Progenitor cell of endocrine pancreas (in vitro differentiated cells): ENCODE measurements around the gene SIAH3. TPM values are rescaled to one million over a fixed set of nuclear protein-coding genes. Genes with fewer than 3 reads are reported as not detected.

ENCODE experiments used
- DNase-seq: peaks from one replicate; pipeline ENCODE4 v3.0.0; 2021; ENCODE audit warnings: low spot score; ENCODE audit not compliant: unreplicated experiment
- H3K27ac Mint-ChIP-seq: 2 replicates; pipeline ENCODE4 v1.8.0; 2021; ENCODE audit warnings: mild to moderate bottlenecking, moderate library complexity, mixed read lengths
- H3K27me3 Mint-ChIP-seq: 2 replicates; pipeline ENCODE4 v1.8.0; 2021; ENCODE audit warnings: mixed read lengths
- H3K36me3 Mint-ChIP-seq: 2 replicates; pipeline ENCODE4 v1.8.0; 2022; ENCODE audit warnings: mixed read lengths; ENCODE audit not compliant: insufficient read depth
- H3K4me1 Mint-ChIP-seq: 2 replicates; pipeline ENCODE4 v1.8.0; 2021; ENCODE audit warnings: low read depth, mixed read lengths
- H3K4me3 Mint-ChIP-seq: 2 replicates; pipeline ENCODE4 v1.8.0; 2021; ENCODE audit warnings: low read depth, mild to moderate bottlenecking, moderate library complexity, mixed read lengths
- H3K9me3 Mint-ChIP-seq: 2 replicates; pipeline ENCODE4 v1.8.0; 2021; ENCODE audit warnings: low read depth, mixed read lengths
- CTCF ChIP-seq: fragments of 200-600 bp; sonication (generic); IDR thresholded peaks from one replicate; pipeline ENCODE4 v1.5.0; 2021; ENCODE audit warnings: antibody characterized with exemption, mild to moderate bottlenecking; ENCODE audit not compliant: unreplicated experiment
- total RNA-seq: library from RNA; stranded (reverse); gene quantifications from 2 replicates; pipeline ENCODE4 v1.2.1, GENCODE V29; 2021

SIAH3 gene
- total RNA-seq, 1 donor from 2014 or later = not detected

DNA sequence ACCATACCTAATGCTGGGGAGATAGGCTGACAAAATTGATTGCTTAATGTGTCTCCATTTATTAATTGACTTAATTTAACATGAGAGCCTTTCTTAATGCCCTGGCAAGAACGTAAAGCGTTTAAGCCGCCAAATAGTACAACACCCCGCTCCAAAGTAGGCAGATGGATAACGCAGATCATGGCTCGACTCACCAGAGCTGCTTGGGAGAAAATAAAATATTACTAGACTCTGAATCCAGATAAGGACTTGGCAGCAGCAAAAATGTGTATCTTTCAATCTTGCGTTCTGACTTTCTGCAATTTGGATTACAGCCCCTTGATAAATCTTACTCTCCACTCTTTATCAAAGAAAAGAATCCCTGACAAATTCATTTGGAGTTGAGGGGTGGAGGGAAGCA is 403 bp upstream of the SIAH3 start:
- peaks cover 56% of the 10 kb centered on the region for H3K27me3 Mint-ChIP-seq
- DNase-seq = no peak
- H3K4me3 Mint-ChIP-seq = no peak overlapping the region
- peaks cover 8% of the 10 kb centered on the region for H3K9me3 Mint-ChIP-seq
- H3K36me3 Mint-ChIP-seq = no peaks in the 10 kb centered on the region
- no peak for TF ChIP-seq CTCF
- no peak overlapping the region for H3K27ac Mint-ChIP-seq
- H3K4me1 Mint-ChIP-seq = peaks cover 9% of the 10 kb centered on the region

DNA sequence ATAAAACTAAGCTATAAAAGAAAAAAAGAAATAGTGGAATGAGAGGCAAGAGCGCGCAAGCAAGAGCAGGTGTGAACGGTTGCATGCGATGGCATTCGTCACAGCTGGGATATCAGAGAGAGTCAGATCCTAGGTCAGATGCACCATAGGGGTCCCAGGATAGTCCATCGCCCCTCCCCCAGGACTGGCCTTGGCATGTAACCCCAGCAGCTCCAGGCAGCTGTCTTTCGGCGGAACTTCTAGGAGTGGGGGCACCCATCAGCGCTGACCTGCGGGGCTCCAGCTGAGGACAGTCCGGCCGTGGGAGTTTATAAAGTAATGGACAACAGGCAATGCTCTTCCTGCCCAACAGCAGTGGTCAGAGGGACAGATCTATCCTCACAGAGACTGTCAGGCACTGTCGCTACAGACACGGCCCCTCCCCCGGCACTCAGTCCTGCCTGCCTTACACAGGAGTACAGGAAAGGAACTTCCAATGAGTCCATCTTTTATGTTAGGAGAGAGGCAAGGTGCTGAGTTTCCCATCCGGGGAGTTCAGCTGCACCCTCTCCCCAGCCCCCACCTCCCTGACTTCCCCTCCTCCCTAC is 1.4 kb downstream of the SIAH3 start:
- no peak for TF ChIP-seq CTCF
- Mint-ChIP-seq H3K36me3 (no peaks in the 10 kb centered on the region), H3K4me1 (peaks cover 9% of the 10 kb centered on the region), H3K4me3 (no peak overlapping the region), H3K27ac (no peak overlapping the region), H3K9me3 (peaks cover 8% of the 10 kb centered on the region), H3K27me3 (peaks cover 61% of the 10 kb centered on the region)
- no peak for DNase-seq

DNA sequence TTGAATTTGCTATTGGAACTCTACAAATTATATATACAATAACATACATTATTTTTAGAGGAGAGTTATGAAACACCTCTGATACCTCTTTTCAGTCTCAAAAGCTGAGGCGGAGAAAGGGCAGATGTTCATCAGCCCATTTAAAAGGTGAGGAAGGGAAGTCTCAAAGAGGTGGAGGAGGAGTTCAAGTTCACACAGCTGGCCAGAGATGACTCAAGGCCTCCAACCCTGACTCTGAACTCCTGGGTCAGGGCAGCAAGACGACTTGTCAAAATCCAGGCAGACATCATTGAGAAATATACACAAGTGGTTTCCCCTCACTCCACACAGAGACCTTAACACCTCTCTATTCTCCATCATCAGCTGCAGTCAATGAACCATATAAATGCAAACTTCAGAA is 2.1 kb downstream of the SIAH3 start:
- H3K36me3 Mint-ChIP-seq = no peaks in the 10 kb centered on the region
- H3K4me1 Mint-ChIP-seq = peaks cover 9% of the 10 kb centered on the region
- no peak overlapping the region for H3K27ac Mint-ChIP-seq
- no peak for TF ChIP-seq CTCF
- H3K4me3 Mint-ChIP-seq = no peak overlapping the region
- H3K9me3 Mint-ChIP-seq = peaks cover 4% of the 10 kb centered on the region
- H3K27me3 Mint-ChIP-seq = peaks cover 62% of the 10 kb centered on the region
- DNase-seq = no peak

DNA sequence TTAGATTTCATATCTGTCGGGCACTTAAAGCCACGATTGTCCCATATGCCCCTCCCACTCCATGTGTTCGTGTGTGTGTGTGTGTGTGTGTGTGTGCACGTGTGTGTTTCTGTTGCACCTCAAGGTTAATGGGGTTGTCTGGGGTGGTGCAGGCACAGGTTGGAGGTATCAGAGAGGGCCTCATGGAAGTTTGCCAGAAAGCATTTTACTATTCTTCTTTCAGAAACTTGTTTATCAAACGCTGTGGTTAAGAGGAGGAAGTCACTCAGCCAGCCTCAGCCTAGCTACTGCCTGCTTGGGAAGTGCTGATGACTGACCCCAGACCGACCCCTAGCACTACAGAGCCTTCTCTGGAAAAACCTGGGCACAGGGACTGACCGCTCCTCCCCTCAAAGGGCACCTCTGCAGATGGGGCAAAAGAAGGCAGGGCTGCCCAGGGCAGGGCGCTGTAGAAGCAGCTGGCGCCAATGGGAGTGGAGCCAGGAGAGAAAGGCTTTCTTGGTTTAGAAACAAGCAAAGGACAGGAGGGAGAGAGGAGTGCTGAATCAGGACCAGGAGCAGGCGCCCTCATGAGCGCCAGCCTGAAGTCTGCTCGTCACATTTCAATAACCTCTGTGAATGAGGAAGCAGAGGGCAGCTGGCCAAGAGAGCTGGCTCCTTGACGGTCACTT is 3.9 kb downstream of the SIAH3 start:
- Mint-ChIP-seq H3K4me3 (no peak overlapping the region), H3K27me3 (peaks cover 65% of the 10 kb centered on the region), H3K9me3 (no peaks in the 10 kb centered on the region), H3K4me1 (peaks cover 9% of the 10 kb centered on the region), H3K36me3 (no peaks in the 10 kb centered on the region), H3K27ac (no peak overlapping the region)
- TF ChIP-seq CTCF = no peak
- no peak for DNase-seq

- peaks cover 9% of the 10 kb centered on the region for H3K4me1 Mint-ChIP-seq
- no peaks in the 10 kb centered on the region for H3K9me3 Mint-ChIP-seq
- peaks cover 57% of the 10 kb centered on the region for H3K27me3 Mint-ChIP-seq
- no peak overlapping the region for H3K27ac Mint-ChIP-seq
- no peak overlapping the region for H3K4me3 Mint-ChIP-seq
- H3K36me3 Mint-ChIP-seq = no peaks in the 10 kb centered on the region
- TF ChIP-seq CTCF = no peak
- no peak for DNase-seq
These were observed 4.9 kb downstream of the SIAH3 start for GRCh38 chr13:45846681-45847080.
